ENCODE measurements around the gene MARK4. TPM values are rescaled to one million over a fixed set of nuclear protein-coding genes. Genes with fewer than 3 reads are reported as not detected.

MARK4 gene
- total RNA-seq, 1 experiment from 2014 or later: 58.5 TPM

DNA sequence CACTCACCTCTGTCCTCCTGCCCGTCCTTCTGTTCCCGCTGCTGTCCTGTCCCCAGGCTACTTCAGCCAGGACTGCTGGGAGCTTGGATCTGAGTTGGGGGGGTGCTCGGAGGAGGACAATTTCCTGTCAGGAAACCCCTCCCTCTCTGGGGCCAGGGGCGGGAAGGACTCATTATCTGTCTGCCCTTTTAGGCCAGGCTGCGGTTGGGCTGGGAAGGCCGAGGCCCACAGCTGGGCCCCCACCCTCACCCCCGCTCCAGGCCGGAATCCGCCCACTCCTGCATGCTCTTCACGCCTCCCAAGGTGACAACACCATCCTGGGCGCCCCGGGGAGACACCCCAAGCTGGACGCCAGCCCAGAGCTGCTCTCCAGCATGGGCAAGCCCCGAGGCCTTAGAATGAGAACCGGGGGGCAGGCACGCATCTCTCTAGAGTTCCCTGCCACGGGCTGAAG, 5.7 kb upstream of the MARK4 start, which contains the start of gene EXOC3L2:
EXOC3L2 (minus strand) TSS at position 74 of the 454 bp plus-strand sequence. CDS start 6,362 bp downstream, outside the sequence.
- Mint-ChIP-seq H3K4me3 (no peak within 1 kb of the TSS), H3K27me3 (ENCODE audit: low read depth) (peaks cover 51% of the 10 kb centered on the region), H3K9me3 (no peaks in the 10 kb centered on the region), H3K27ac (no peak within 1 kb of the TSS), H3K4me1 (0 out of 2 replicates have a peak, but pooled peaks cover 9% of the 10 kb centered on the region), H3K36me3 (no peaks in the 10 kb centered on the region)
- POLR2A ChIA-PET: interaction anchor here (0.8 to 0.9 kb wide), 2 partner anchors 28 to 69 kb away, joined by 3 to 5 read pairs; no protein-coding TSS in a partner anchor
- TF ChIP-seq, protein P1, sequence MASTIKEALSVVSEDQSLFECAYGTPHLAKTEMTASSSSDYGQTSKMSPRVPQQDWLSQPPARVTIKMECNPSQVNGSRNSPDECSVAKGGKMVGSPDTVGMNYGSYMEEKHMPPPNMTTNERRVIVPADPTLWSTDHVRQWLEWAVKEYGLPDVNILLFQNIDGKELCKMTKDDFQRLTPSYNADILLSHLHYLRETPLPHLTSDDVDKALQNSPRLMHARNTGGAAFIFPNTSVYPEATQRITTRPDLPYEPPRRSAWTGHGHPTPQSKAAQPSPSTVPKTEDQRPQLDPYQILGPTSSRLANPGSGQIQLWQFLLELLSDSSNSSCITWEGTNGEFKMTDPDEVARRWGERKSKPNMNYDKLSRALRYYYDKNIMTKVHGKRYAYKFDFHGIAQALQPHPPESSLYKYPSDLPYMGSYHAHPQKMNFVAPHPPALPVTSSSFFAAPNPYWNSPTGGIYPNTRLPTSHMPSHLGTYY (CRISPR knock-in tag; IDR thresholded peaks at IDR 0.05): no peak
- TF ChIP-seq, protein P2, sequence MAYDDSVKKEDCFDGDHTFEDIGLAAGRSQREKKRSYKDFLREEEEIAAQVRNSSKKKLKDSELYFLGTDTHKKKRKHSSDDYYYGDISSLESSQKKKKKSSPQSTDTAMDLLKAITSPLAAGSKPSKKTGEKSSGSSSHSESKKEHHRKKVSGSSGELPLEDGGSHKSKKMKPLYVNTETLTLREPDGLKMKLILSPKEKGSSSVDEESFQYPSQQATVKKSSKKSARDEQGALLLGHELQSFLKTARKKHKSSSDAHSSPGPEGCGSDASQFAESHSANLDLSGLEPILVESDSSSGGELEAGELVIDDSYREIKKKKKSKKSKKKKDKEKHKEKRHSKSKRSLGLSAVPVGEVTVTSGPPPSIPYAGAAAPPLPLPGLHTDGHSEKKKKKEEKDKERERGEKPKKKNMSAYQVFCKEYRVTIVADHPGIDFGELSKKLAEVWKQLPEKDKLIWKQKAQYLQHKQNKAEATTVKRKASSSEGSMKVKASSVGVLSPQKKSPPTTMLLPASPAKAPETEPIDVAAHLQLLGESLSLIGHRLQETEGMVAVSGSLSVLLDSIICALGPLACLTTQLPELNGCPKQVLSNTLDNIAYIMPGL (CRISPR knock-in tag; IDR thresholded peaks at IDR 0.05): no peak
- TF ChIP-seq, protein P3, sequence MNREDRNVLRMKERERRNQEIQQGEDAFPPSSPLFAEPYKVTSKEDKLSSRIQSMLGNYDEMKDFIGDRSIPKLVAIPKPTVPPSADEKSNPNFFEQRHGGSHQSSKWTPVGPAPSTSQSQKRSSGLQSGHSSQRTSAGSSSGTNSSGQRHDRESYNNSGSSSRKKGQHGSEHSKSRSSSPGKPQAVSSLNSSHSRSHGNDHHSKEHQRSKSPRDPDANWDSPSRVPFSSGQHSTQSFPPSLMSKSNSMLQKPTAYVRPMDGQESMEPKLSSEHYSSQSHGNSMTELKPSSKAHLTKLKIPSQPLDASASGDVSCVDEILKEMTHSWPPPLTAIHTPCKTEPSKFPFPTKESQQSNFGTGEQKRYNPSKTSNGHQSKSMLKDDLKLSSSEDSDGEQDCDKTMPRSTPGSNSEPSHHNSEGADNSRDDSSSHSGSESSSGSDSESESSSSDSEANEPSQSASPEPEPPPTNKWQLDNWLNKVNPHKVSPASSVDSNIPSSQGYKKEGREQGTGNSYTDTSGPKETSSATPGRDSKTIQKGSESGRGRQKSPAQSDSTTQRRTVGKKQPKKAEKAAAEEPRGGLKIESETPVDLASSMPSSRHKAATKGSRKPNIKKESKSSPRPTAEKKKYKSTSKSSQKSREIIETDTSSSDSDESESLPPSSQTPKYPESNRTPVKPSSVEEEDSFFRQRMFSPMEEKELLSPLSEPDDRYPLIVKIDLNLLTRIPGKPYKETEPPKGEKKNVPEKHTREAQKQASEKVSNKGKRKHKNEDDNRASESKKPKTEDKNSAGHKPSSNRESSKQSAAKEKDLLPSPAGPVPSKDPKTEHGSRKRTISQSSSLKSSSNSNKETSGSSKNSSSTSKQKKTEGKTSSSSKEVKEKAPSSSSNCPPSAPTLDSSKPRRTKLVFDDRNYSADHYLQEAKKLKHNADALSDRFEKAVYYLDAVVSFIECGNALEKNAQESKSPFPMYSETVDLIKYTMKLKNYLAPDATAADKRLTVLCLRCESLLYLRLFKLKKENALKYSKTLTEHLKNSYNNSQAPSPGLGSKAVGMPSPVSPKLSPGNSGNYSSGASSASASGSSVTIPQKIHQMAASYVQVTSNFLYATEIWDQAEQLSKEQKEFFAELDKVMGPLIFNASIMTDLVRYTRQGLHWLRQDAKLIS (CRISPR knock-in tag; IDR thresholded peaks at IDR 0.05; ENCODE audit: borderline replicate concordance): no peak
- TF ChIP-seq TCF7 (CRISPR knock-in tag; IDR thresholded peaks at IDR 0.05; ENCODE audit: low read depth) (no peak), ZNF317 (CRISPR knock-in tag; IDR thresholded peaks at IDR 0.05; ENCODE audit: borderline replicate concordance, low read depth) (no peak), EMX1 (CRISPR knock-in tag; IDR thresholded peaks at IDR 0.05) (no peak), CREM (CRISPR knock-in tag; IDR thresholded peaks at IDR 0.05) (no peak), ZNF232 (CRISPR knock-in tag; IDR thresholded peaks at IDR 0.05) (no peak), SMAD3 (CRISPR knock-in tag; IDR thresholded peaks at IDR 0.05; ENCODE audit: borderline replicate concordance) (no peak), ZNF263 (CRISPR knock-in tag; IDR thresholded peaks at IDR 0.05; ENCODE audit: low read depth) (no peak), MXD4 (CRISPR knock-in tag; IDR thresholded peaks at IDR 0.05; ENCODE audit: borderline replicate concordance) (no peak), ZNF423 (CRISPR knock-in tag; IDR thresholded peaks at IDR 0.05) (no peak), JUN (CRISPR knock-in tag; IDR thresholded peaks at IDR 0.05) (no peak), TP53 (CRISPR knock-in tag; IDR thresholded peaks at IDR 0.05) (no peak), NFYB (CRISPR knock-in tag; conservative IDR thresholded peaks at IDR 0.05; ENCODE audit: low read depth) (no peak), RELA (CRISPR knock-in tag; IDR thresholded peaks at IDR 0.05; ENCODE audit: borderline replicate concordance) (no peak)
- TF ChIP-seq, protein P4, sequence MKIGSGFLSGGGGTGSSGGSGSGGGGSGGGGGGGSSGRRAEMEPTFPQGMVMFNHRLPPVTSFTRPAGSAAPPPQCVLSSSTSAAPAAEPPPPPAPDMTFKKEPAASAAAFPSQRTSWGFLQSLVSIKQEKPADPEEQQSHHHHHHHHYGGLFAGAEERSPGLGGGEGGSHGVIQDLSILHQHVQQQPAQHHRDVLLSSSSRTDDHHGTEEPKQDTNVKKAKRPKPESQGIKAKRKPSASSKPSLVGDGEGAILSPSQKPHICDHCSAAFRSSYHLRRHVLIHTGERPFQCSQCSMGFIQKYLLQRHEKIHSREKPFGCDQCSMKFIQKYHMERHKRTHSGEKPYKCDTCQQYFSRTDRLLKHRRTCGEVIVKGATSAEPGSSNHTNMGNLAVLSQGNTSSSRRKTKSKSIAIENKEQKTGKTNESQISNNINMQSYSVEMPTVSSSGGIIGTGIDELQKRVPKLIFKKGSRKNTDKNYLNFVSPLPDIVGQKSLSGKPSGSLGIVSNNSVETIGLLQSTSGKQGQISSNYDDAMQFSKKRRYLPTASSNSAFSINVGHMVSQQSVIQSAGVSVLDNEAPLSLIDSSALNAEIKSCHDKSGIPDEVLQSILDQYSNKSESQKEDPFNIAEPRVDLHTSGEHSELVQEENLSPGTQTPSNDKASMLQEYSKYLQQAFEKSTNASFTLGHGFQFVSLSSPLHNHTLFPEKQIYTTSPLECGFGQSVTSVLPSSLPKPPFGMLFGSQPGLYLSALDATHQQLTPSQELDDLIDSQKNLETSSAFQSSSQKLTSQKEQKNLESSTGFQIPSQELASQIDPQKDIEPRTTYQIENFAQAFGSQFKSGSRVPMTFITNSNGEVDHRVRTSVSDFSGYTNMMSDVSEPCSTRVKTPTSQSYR (CRISPR knock-in tag; IDR thresholded peaks at IDR 0.05): no peak
- TF ChIP-seq, protein P5, sequence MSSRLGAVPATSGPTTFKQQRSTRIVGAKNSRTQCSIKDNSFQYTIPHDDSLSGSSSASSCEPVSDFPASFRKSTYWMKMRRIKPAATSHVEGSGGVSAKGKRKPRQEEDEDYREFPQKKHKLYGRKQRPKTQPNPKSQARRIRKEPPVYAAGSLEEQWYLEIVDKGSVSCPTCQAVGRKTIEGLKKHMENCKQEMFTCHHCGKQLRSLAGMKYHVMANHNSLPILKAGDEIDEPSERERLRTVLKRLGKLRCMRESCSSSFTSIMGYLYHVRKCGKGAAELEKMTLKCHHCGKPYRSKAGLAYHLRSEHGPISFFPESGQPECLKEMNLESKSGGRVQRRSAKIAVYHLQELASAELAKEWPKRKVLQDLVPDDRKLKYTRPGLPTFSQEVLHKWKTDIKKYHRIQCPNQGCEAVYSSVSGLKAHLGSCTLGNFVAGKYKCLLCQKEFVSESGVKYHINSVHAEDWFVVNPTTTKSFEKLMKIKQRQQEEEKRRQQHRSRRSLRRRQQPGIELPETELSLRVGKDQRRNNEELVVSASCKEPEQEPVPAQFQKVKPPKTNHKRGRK (CRISPR knock-in tag; IDR thresholded peaks at IDR 0.05; ENCODE audit: borderline replicate concordance): no peak
- TF ChIP-seq, protein P6, sequence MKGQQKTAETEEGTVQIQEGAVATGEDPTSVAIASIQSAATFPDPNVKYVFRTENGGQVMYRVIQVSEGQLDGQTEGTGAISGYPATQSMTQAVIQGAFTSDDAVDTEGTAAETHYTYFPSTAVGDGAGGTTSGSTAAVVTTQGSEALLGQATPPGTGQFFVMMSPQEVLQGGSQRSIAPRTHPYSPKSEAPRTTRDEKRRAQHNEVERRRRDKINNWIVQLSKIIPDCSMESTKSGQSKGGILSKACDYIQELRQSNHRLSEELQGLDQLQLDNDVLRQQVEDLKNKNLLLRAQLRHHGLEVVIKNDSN (CRISPR knock-in tag; IDR thresholded peaks at IDR 0.05): no peak
- TF ChIP-seq, protein P7, sequence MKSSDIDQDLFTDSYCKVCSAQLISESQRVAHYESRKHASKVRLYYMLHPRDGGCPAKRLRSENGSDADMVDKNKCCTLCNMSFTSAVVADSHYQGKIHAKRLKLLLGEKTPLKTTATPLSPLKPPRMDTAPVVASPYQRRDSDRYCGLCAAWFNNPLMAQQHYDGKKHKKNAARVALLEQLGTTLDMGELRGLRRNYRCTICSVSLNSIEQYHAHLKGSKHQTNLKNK (CRISPR knock-in tag; IDR thresholded peaks at IDR 0.05): no peak
- no peak for DNase-seq (ENCODE audit: low spot score)
- CTCF ChIA-PET: interaction anchor here (1.3 to 1.9 kb wide), 2 partner anchors 93 to 159 kb away, joined by 4 read pairs; partner anchors contain the start of gene PPP1R13L
- ATAC-seq: no peak
